Stimulated activated CD4-positive, alpha-beta T cell treated with anti-CD3 and anti-CD28 coated beads, Interleukin-1b, Interleukin-23, amount 100 ng/mL, for 48 hours (primary cell): ENCODE results near the gene ABHD17C.
A peak's percentile ranks its signal among the peaks of the same experiment; 100 is the strongest.

Source experiments
- DNase-seq: peaks from one replicate; pipeline ENCODE4 v3.0.0-alpha.2; 2020

The ABHD17C gene

GRCh38 chr15:80790236-80790635, 95.1 kb downstream of the ABHD17C start:
- DNase-seq, result no peak

- DNase-seq, result no peak
Measured at GRCh38 chr15:80791004-80791403, 95.9 kb downstream of the ABHD17C start.

DNA sequence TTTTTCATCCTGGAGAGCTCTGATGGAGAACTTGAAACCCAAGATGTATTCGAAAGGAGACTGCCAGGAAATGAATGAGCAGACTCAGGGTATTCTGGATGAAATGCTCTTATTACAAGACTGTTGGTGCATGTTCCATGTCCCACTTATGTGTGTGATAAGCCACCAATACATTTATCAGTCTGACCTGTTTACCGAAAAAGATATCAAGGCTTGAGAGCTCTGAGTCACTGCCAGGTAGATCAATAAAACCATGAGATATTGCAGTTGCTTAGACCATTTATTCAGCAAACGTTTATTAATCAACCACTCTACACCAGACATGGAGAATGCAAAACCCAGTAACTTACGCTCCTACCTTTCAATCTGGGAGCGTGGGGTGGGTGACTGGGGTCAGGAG, 101.3 kb downstream of the ABHD17C start:
- no peak for DNase-seq

DNA sequence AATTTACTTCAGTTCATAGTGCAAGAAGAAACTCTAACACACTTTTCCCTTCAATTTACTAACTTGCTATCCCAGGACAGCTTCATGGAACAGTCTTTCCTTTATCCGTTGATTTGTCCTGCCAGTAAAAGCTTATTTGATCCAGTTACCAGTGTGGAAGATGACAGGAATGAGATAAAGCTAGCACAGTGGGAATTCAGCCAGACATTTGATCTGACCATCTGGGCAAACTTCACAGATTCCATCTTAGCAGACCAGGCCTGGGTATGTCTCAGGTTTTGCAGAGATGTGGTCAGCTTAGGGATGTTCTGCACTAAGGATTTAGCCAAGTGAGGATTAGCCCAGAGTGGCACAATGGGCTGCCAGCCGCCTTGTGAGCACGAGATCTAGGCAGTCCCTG, 103.8 kb downstream of the ABHD17C start:
- DNase-seq, result no peak

DNA sequence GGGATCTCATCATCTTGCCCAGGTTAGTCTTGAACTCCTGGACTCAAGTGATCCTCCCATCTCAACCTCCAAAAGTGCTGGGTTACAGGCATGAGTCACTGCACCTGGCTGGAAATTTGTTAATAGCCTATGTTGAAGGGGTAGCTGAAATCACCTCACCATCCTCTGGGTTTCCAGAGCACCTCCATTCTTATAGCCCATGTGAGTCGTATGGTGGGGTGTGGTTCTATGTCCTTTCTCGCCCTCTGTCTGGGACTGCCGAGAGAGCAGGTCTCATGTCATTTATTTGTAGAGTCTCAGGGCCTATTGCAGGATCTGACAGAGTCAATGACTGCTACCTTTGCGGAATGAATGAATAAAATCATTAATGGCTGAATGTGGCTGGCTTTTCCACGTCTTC, 105.0 kb downstream of the ABHD17C start:
- no peak for DNase-seq

GRCh38 chr15:80801891-80802680, 107.0 kb downstream of the ABHD17C start:
- no peak for DNase-seq

- peak; percentile 57 for DNase-seq
Measured at GRCh38 chr15:80803580-80804525, 108.7 kb downstream of the ABHD17C start.

DNA sequence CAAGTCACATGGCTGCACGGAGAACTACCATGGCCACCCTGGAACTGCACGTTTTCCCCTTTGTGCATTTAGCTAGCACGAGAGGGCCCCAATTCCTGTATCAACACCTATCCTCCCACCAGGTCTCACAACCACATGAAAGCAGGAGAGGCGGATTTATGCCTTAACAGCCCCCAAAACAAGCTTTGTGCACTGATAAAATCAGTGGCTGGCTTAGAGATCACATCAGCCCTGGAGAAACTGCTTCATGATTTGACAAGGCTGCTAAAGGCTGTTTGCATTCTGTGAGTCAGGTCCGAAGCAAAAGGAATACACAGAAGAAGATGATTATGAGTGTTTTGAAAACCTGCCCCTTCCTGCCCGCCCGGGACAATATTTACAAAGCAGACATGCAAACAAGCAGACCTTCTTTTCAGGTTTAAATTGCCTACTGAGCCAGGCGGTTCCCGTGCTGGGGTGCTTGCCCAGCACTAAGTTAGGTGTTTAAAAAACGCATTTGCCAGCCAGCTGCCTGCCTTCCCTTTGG, 109.9 kb downstream of the ABHD17C start:
- DNase-seq, result peak; percentile 35
